OCI-LY7 (cell line): ENCODE data around the gene FAM162A. TPM values are rescaled to one million over a fixed set of nuclear protein-coding genes. Genes with fewer than 3 reads are reported as not detected.

Experiments used
- BruUV-seq: library from RNA; stranded (reverse); fragments of 400-500 nt; replicated peaks from 2 replicates; lab custom pipeline; 2021; lab: Mats Ljungman, UMichigan
- CTCF ChIA-PET: fragments of 300-600 bp; sonication (Branson Sonifier 250); formaldehyde crosslinking; loops from one replicate; lab custom pipeline; 2022; ENCODE audit warnings: antibody characterized with exemption; ENCODE audit not compliant: unreplicated experiment; lab: Charles Lee
- POLR2A ChIA-PET: fragments of 300-600 bp; sonication (Branson Sonifier 250); formaldehyde crosslinking; loops from one replicate; lab custom pipeline; 2022; ENCODE audit warnings: antibody characterized with exemption; lab: Charles Lee
- DNase-seq: peaks from one replicate; pipeline ENCODE4 v3.0.0-alpha.2; 2015; ENCODE audit warnings: low spot score
- H2AFZ ChIP-seq: fragments of 200-600 bp; sonication (generic), shearing (Covaris generic); 2 replicates; pipeline ENCODE4 v1.6.1; 2014; ENCODE audit warnings: mild to moderate bottlenecking, antibody characterized with exemption, low read length, moderate library complexity
- H3K27ac ChIP-seq: fragments of 200-600 bp; sonication (generic); 2 replicates; pipeline ENCODE4 v1.5.1; 2014; ENCODE audit warnings: mixed run types, low read depth, mild to moderate bottlenecking, moderate library complexity, low read length, inconsistent platforms; ENCODE audit not compliant: poor library complexity, severe bottlenecking
- H3K36me3 ChIP-seq: fragments of 200-600 bp; sonication (generic); 2 replicates; pipeline ENCODE4 v1.6.1; 2014; ENCODE audit warnings: mild to moderate bottlenecking, antibody characterized with exemption, low read length, moderate library complexity, mixed read lengths; ENCODE audit not compliant: insufficient read depth
- H3K4me1 ChIP-seq: fragments of 200-600 bp; sonication (generic); 2 replicates; pipeline ENCODE4 v1.5.1; 2014; ENCODE audit warnings: mild to moderate bottlenecking, low read length; ENCODE audit not compliant: insufficient read depth, poor library complexity, severe bottlenecking
- H3K4me2 ChIP-seq: fragments of 200-600 bp; sonication (generic); 2 replicates; pipeline ENCODE4 v1.6.1; 2014; ENCODE audit warnings: mild to moderate bottlenecking, low read length
- H3K4me3 ChIP-seq: fragments of 200-600 bp; sonication (generic); 2 replicates; pipeline ENCODE4 v1.5.1; 2014; ENCODE audit warnings: mild to moderate bottlenecking, low read depth, low read length; ENCODE audit not compliant: poor library complexity, severe bottlenecking
- H3K79me2 ChIP-seq: fragments of 200-600 bp; sonication (generic); 2 replicates; pipeline ENCODE4 v1.6.1; 2016; ENCODE audit warnings: low read depth, mild to moderate bottlenecking, low read length, moderate library complexity, mixed read lengths; ENCODE audit not compliant: insufficient read depth
- H3K9me2 ChIP-seq: fragments of 200-600 bp; sonication (generic); 2 replicates; pipeline ENCODE4 v1.6.1; 2016; ENCODE audit warnings: mild to moderate bottlenecking, low read length, mixed read lengths; ENCODE audit not compliant: insufficient read depth
- H3K9me3 ChIP-seq: fragments of 200-600 bp; sonication (generic); 2 replicates; pipeline ENCODE4 v1.6.1; 2014; ENCODE audit warnings: mild to moderate bottlenecking, mixed run types, low read length, mixed read lengths
- H4K20me1 ChIP-seq: fragments of 200-600 bp; sonication (generic); 2 replicates; pipeline ENCODE4 v1.6.1; 2014; ENCODE audit warnings: mild to moderate bottlenecking, antibody characterized with exemption, low read length, moderate library complexity, mixed read lengths; ENCODE audit not compliant: insufficient read depth
- CTCF ChIP-seq: fragments of 200-600 bp; sonication (generic); conservative IDR thresholded peaks from 2 replicates; pipeline ENCODE4 v1.5.1; 2014; ENCODE audit warnings: mild to moderate bottlenecking, antibody characterized with exemption, low read length, moderate library complexity, mixed read lengths
- EZH2phosphoT487 ChIP-seq: fragments of 200-600 bp; sonication (generic); IDR thresholded peaks from 2 replicates; pipeline ENCODE4 v1.6.1; 2018; ENCODE audit warnings: low read depth, borderline replicate concordance, mild to moderate bottlenecking, mixed run types, antibody characterized with exemption, low read length, moderate library complexity, mixed read lengths
- intact Hi-C: fragments of 100-400 bp; cut with micrococcal nuclease; formaldehyde crosslinking; loops from one replicate; pipeline ENCODE4 v1.10.0; 2022; ENCODE audit not compliant: unreplicated experiment
- total RNA-seq, 2 experiments: library from RNA; depleted of rRNA in 1 of 2; stranded (reverse); fragments of >200 nt in 1 of 2; shearing (Covaris generic) in 1 of 2; gene quantifications; 2 replicates each; pipeline ENCODE4 v1.2.3, GENCODE V29; 2014 to 2022

FAM162A gene
- total RNA-seq, 2 experiments from 2014 or later: 43.2 to 61.1 TPM

- TF ChIP-seq EZH2phosphoT487 (no peak), CTCF (no peak)
- no peaks in the 10 kb centered on the region for H3K4me1 ChIP-seq
- no peaks in the 10 kb centered on the region for H3K9me2 ChIP-seq
- no peak overlapping the region for H3K4me2 ChIP-seq
- CTCF ChIA-PET: no interaction called here
- POLR2A ChIA-PET: no interaction called here
- no peak overlapping the region for H3K27ac ChIP-seq
- H4K20me1 ChIP-seq: no peaks in the 10 kb centered on the region
- no peak for DNase-seq
- no TSS peak for BruUV-seq
- H3K4me3 ChIP-seq: no peak overlapping the region
- H3K36me3 ChIP-seq: no peaks in the 10 kb centered on the region
- peaks cover 8% of the 10 kb centered on the region; the same call in 1 of the 2 replicates for H3K9me3 ChIP-seq
- intact Hi-C loops: no loop called here
- no peak overlapping the region for H2AFZ ChIP-seq
- no peaks in the 10 kb centered on the region for H3K79me2 ChIP-seq
Measured at GRCh38 chr3:122343654-122344053, 40.3 kb upstream of the FAM162A start.

- H3K79me2 ChIP-seq: no peaks in the 10 kb centered on the region
- POLR2A ChIA-PET: interaction anchor here (0.6 to 2.1 kb wide), 4 partner anchors 10 to 457 kb away, joined by 3 to 7 read pairs (median 4); no protein-coding TSS in a partner anchor
- H3K27ac ChIP-seq: no peak overlapping the region
- H3K9me2 ChIP-seq: no peaks in the 10 kb centered on the region
- no peak overlapping the region for H3K4me2 ChIP-seq
- H2AFZ ChIP-seq: no peak overlapping the region
- H4K20me1 ChIP-seq: no peaks in the 10 kb centered on the region
- H3K4me3 ChIP-seq: no peak overlapping the region
- CTCF ChIA-PET: no interaction called here
- H3K36me3 ChIP-seq: no peaks in the 10 kb centered on the region
- intact Hi-C loops: no loop called here
- no peak for TF ChIP-seq CTCF
- TF ChIP-seq EZH2phosphoT487: no peak
- H3K9me3 ChIP-seq: no peaks in the 10 kb centered on the region
- DNase-seq: no peak
- H3K4me1 ChIP-seq: no peaks in the 10 kb centered on the region
- BruUV-seq: no TSS peak
Measured at GRCh38 chr3:122349171-122349570, 34.8 kb upstream of the FAM162A start.

- no peak overlapping the region for H2AFZ ChIP-seq
- ChIA-PET CTCF (no interaction called here), POLR2A (interaction anchor here (0.6 to 1.1 kb wide), 8 partner anchors 8 to 811 kb away, joined by 3 to 6 read pairs (median 4); no protein-coding TSS in a partner anchor)
- no peak overlapping the region for H3K4me3 ChIP-seq
- no peaks in the 10 kb centered on the region for H3K36me3 ChIP-seq
- H3K79me2 ChIP-seq: no peaks in the 10 kb centered on the region
- H3K9me2 ChIP-seq: no peaks in the 10 kb centered on the region
- H3K27ac ChIP-seq: no peak overlapping the region
- DNase-seq: no peak
- H3K4me2 ChIP-seq: no peak overlapping the region
- H4K20me1 ChIP-seq: no peaks in the 10 kb centered on the region
- no peaks in the 10 kb centered on the region for H3K9me3 ChIP-seq
- BruUV-seq: no TSS peak
- intact Hi-C loops: no loop called here
- H3K4me1 ChIP-seq: no peaks in the 10 kb centered on the region
- TF ChIP-seq CTCF: no peak
- TF ChIP-seq EZH2phosphoT487: no peak
Measured at GRCh38 chr3:122350814-122351418, 33.1 kb upstream of the FAM162A start.
